GDM1 (cell line): Measurements from ENCODE around the gene MAPRE3.

ENCODE experiments used
- DNase-seq: peaks from one replicate; lab custom pipeline; 2025; lab: John Stamatoyannopoulos, UW

Gene MAPRE3

GRCh38 chr2:26985807-26986206 is 15.4 kb downstream of the MAPRE3 start:
- DNase-seq: no peak

- DNase-seq: no peak
These were observed 16.1 kb downstream of the MAPRE3 start for GRCh38 chr2:26986576-26986975.

- no peak for DNase-seq
These were observed 17.8 kb downstream of the MAPRE3 start for GRCh38 chr2:26988058-26988860.

- no peak for DNase-seq
These were observed 18.7 kb downstream of the MAPRE3 start for GRCh38 chr2:26989156-26989555.

- DNase-seq: no peak
These were observed 21.3 kb downstream of the MAPRE3 start for GRCh38 chr2:26991717-26992116.

GRCh38 chr2:26993768-26994167 is 23.3 kb downstream of the MAPRE3 start:
- no peak for DNase-seq

GRCh38 chr2:26994983-26995382 is 24.5 kb downstream of the MAPRE3 start:
- no peak for DNase-seq

GRCh38 chr2:26997394-26997793 is 27.0 kb downstream of the MAPRE3 start:
- no peak for DNase-seq

GRCh38 chr2:26998323-26998722 is 27.9 kb downstream of the MAPRE3 start:
- DNase-seq: no peak

GRCh38 chr2:27000228-27000627 is 29.8 kb downstream of the MAPRE3 start:
- DNase-seq: no peak

- no peak for DNase-seq
These were observed 30.6 kb downstream of the MAPRE3 start for GRCh38 chr2:27000995-27001394.

GRCh38 chr2:27001950-27002349 is 31.5 kb downstream of the MAPRE3 start:
- DNase-seq: no peak

- DNase-seq: no peak
These were observed 32.6 kb downstream of the MAPRE3 start for GRCh38 chr2:27003007-27003406.

- DNase-seq: no peak
These were observed 33.4 kb downstream of the MAPRE3 start for GRCh38 chr2:27003857-27004256.

- no peak for DNase-seq
These were observed 36.4 kb downstream of the MAPRE3 start for GRCh38 chr2:27006602-27007415.

- DNase-seq: no peak
These were observed 37.3 kb downstream of the MAPRE3 start for GRCh38 chr2:27007416-27008374.

- DNase-seq: no peak
These were observed 38.2 kb downstream of the MAPRE3 start for GRCh38 chr2:27008678-27009077.

- no peak for DNase-seq
These were observed 38.6 kb downstream of the MAPRE3 start for GRCh38 chr2:27009083-27009482.

GRCh38 chr2:27009716-27010115 is 39.3 kb downstream of the MAPRE3 start:
- DNase-seq: no peak

GRCh38 chr2:27010139-27010538 is 39.7 kb downstream of the MAPRE3 start:
- no peak for DNase-seq

GRCh38 chr2:27013738-27014137 is 43.3 kb downstream of the MAPRE3 start:
- DNase-seq: no peak

- no peak for DNase-seq
These were observed 44.5 kb downstream of the MAPRE3 start for GRCh38 chr2:27014771-27015433.
